Left renal cortex interstitium (tissue), 4 donors: Measurements from ENCODE around the gene ABCA1. TPM values are rescaled to one million over a fixed set of nuclear protein-coding genes. Genes with fewer than 3 reads are reported as not detected.
"Not testable (repeated sequence)": the region's sequence is repeated elsewhere in the genome, so short reads cannot be mapped to it uniquely, and the experiment has no call there.

Experiments
- DNase-seq, 4 donors: peaks; one replicate each; pipeline ENCODE4 v3.0.0-alpha.2; 2013; ENCODE audit warnings: low read depth in 4 of 4, low spot score in 2 of 4, missing footprints in 1 of 4
- polyA plus RNA-seq, 4 donors: library from polyadenylated mRNA; unstranded; fragments of 120-200 nt; gene quantifications; one replicate each; pipeline ENCODE4 v1.2.1, GENCODE V29; 2013; ENCODE audit not compliant: insufficient read length in 4 of 4

ABCA1 gene
- polyA plus RNA-seq, 4 donors = 7.2 to 12.0 (median 8.7) TPM

GRCh38 chr9:104873489-104873850 lies 54.5 kb downstream of the ABCA1 start:
- DNase-seq = no peak

DNA sequence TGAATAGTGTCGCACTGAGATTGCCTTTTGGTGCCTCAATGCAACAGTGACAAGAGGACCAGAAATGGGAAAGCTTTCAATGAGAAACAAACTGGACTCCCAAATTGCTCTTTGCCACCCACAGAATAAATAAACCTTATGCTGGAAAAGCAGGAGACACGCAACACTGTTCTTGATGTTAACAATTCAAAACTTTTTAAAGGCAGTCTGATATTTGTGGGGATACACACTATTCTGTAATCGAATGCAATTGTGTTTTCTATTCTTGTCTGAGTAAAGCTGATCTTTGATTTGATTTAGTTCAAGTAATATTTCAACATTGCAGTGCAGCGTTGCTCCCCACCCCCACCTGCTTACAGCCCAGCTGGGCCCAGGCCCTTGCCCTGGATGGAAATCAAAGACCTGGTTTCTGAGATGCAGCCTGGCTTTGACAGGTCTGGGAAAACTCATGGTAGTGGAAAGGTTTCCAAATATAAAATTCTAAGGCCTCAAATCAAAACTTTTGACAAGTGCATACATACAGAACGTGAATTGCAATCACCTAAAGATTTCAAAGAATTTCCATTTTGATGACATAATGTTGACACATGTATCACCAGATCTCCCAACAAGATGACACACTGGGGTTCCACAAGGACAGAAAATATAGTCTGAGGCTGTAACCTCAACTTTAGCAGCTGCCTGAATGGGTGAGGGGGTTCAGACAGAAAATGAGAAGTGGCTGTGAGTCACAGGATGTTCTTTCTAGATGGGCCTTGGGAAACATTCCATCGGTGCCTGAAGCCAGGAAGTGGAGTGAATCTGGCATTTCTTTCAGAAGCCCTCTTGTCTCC lies 55.1 kb downstream of the ABCA1 start:
- no peak for DNase-seq

GRCh38 chr9:104871961-104872527 lies 55.9 kb downstream of the ABCA1 start:
- no peak for DNase-seq

DNA sequence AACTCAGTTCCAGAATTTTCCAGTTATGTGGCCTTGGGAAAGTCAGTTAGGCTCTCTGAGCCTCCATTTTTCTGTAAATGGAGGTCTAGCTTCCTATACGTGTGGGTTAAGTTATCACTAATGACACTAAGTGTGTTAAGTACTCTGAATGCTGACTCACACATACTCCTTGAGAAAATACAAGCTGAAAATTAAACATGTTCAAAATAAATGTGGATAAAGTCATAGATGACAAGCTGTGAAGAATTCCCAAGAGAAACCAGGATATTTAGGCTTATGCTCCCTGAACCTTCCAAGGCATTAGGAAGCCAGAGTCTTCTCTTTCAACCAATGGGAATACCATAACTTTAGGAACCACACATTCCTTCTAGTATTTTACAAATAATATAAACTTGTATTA lies 58.1 kb downstream of the ABCA1 start:
- no peak for DNase-seq

GRCh38 chr9:104868687-104869404 lies 59.1 kb downstream of the ABCA1 start:
- peak; percentile 77 to 94 (median 90) for DNase-seq

- peak in 1 of 4 donors; percentile 26 for DNase-seq
Observed at GRCh38 chr9:104868303-104868686, 59.7 kb downstream of the ABCA1 start.

GRCh38 chr9:104866191-104866590 lies 61.8 kb downstream of the ABCA1 start:
- no peak for DNase-seq

DNA sequence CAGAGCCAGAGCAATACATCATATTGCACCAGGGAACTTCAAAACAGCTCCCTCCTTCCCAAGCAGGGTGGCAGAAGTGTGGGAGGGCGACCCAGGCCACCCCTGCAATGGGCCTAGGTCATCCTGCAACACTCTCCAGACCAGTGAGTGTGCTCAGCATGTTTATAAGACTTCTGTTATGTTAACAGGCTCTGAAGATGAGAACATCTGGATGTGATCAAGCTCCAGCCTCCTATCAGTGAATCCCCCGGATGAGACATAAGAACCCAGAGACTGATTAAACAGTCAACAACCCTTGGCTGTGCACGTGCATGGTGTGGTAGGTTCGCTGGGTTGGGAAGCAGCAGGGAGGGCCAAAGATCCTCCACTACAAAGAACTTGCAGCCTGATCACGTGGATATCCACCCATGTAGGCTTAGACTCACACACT lies 63.3 kb downstream of the ABCA1 start:
- no peak for DNase-seq

- peak in 3 of 4 donors; percentile 26 to 70 (median 51) for DNase-seq
Observed at GRCh38 chr9:104863180-104863883, 64.6 kb downstream of the ABCA1 start.

- no peak for DNase-seq
Observed at GRCh38 chr9:104861397-104861796, 66.6 kb downstream of the ABCA1 start.

GRCh38 chr9:104860263-104860662 lies 67.7 kb downstream of the ABCA1 start:
- no peak for DNase-seq

- DNase-seq = no peak
Observed at GRCh38 chr9:104858846-104859245, 69.1 kb downstream of the ABCA1 start.

DNA sequence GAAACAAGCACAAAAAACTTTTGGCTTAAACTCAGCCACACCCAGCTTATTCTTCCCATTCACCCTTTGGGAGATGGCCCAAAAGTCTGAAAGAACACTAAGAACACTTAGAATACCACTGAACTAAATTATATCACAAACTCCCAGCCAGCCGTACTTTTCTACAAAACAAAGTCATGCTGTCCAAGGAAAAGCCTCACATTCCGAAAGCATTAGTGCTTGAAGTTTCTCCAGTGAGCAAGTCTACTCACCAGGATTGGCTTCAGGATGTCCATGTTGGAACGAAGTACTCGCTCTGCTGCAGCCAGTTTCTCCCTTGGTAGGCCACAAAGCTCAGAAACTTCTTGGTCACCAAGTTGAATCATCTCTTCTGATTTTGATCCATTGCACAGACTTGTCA lies 69.7 kb downstream of the ABCA1 start:
- DNase-seq = no peak

- DNase-seq = no peak
Observed at GRCh38 chr9:104856413-104856941, 71.5 kb downstream of the ABCA1 start.

DNA sequence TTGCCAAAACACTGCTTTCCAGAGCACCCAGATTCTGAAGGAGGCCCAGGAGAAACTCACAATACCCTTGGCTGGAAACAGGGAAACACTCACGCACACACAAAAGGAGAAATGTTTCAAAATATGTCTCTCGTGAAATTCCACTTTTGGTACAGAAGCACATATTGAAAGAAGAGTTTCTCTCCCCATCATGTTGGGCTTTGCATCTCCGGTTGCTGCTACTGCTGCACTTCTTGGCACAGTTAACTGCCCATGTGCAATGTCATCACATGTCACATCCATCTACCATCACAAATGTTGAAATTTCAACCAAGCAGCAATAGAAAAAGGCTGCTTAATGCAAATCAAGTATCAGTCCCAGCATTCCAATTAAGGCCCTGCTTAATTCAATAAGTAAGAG lies 72.1 kb downstream of the ABCA1 start:
- no peak for DNase-seq

- DNase-seq = not testable (repeated sequence)
Observed at GRCh38 chr9:104855258-104855657, 72.7 kb downstream of the ABCA1 start.

GRCh38 chr9:104854613-104855012 lies 73.3 kb downstream of the ABCA1 start:
- DNase-seq = no peak

DNA sequence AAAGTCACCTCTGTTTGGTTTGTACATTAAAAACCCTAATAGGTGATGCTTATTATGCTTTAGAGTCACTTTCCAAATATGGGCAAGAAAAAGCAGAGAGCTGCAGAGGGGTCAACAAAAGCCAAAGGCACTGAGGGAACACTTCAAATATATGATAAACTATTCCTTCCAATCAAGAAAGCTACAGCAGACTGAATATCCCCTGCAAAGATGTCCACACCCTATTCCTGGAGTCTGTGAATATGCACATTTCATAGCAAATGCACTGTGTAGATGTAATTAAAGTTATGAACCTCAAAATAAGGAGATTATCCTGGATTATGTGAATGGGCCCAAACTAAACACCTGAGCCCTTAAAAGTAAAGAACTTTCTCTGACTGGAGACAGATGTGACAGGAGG lies 74.3 kb downstream of the ABCA1 start:
- DNase-seq = no peak

DNA sequence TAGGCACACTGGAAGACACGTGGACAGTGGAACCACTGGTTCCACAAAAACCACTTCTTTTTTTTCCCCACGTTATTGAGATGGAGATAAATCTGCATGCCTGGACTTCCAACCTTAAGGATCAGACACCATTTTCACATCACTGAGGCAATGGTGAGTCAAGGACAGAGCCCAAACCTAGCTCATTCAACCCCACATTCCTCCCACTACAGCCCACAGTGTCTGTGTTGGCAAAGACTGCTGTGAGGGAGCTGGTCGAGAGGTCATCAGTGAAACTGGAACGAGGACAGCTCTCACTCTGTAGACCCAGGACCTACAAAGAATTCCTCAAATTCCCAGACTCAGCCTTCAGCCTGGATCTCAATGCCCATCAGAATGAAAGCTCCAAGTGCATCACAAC lies 74.8 kb downstream of the ABCA1 start:
- no peak for DNase-seq

- no peak for DNase-seq
Observed at GRCh38 chr9:104851546-104851920, 76.4 kb downstream of the ABCA1 start.
